SK-N-MC (cell line): ENCODE results near the gene ELF2.

Source experiments
- EZH2 ChIP-seq: fragments of 200-600 bp; sonication (generic); IDR thresholded peaks from one replicate; pipeline ENCODE4 v1.6.1; 2017; ENCODE audit warnings: antibody characterized with exemption
- FOXP2 ChIP-seq: optimal IDR thresholded peaks from 2 replicates; pipeline ENCODE3; 2011; ENCODE audit warnings: mild to moderate bottlenecking, moderate library complexity; ENCODE audit not compliant: insufficient read depth; ENCODE audit errors: extremely low read length, control extremely low read depth
- POLR2AphosphoS5 ChIP-seq: IDR thresholded peaks from 2 replicates; pipeline ENCODE4 v1.6.1; 2012; ENCODE audit warnings: mild to moderate bottlenecking, low read depth, low read length, borderline replicate concordance

- TF ChIP-seq POLR2AphosphoS5 (no peak), EZH2 (no peak), FOXP2 (no peak)
Measured at GRCh38 chr4:139018971-139019758, 157.9 kb downstream of the ELF2 start.
